H1 (cell line): ENCODE data around the gene MBD3. TPM values are rescaled to one million over a fixed set of nuclear protein-coding genes. Genes with fewer than 3 reads are reported as not detected.

Source experiments
- CTCF ChIA-PET: fragments of 300-600 bp; sonication (Branson Sonifier 250); formaldehyde crosslinking; loops from one replicate; lab custom pipeline; 2021; ENCODE audit not compliant: partially characterized antibody; lab: Charles Lee
- POLR2A ChIA-PET: fragments of 300-600 bp; sonication (Branson Sonifier 250); formaldehyde crosslinking; loops from one replicate; lab custom pipeline; 2021; ENCODE audit warnings: inconsistent platforms; ENCODE audit not compliant: partially characterized antibody; lab: Charles Lee
- DNase-seq, 2 experiments: peaks; one replicate each; pipeline versions ENCODE4 v3.0.0 to v3.0.0-alpha.2; 2010 to 2022; ENCODE audit warnings: low spot score in 2 of 2, low read depth in 1 of 2, mixed read lengths in 1 of 2
- FAIRE-seq: peaks from 2 replicates; lab custom pipeline; 2011; peaks lifted over from hg19 to GRCh38; lab: Jason Lieb, UNC
- H2AFZ ChIP-seq: 2 replicates; pipeline ENCODE4 v1.8.1; 2012; ENCODE audit warnings: low read length, inconsistent platforms
- H2AK5ac ChIP-seq: 2 replicates; pipeline ENCODE4 v1.6.1; 2013; ENCODE audit warnings: low read depth, low read length
- H2BK120ac ChIP-seq: replicated peaks from 2 replicates; pipeline ENCODE3; 2013; ENCODE audit warnings: low read depth, low read length, inconsistent platforms
- H2BK12ac ChIP-seq: 2 replicates; pipeline ENCODE4 v1.6.1; 2013; ENCODE audit warnings: low read depth, low read length
- H2BK15ac ChIP-seq: 2 replicates; pipeline ENCODE4 v1.6.1; 2013; ENCODE audit warnings: low read length
- H2BK20ac ChIP-seq: 2 replicates; pipeline ENCODE4 v1.6.1; 2013; ENCODE audit warnings: low read length
- H2BK5ac ChIP-seq: 2 replicates; pipeline ENCODE4 v1.6.1; 2013; ENCODE audit warnings: low read depth, low read length
- H3K14ac ChIP-seq: 2 replicates; pipeline ENCODE4 v1.6.1; 2013; ENCODE audit warnings: inconsistent platforms; ENCODE audit not compliant: insufficient read length
- H3K18ac ChIP-seq: 2 replicates; pipeline ENCODE4 v1.6.1; 2013; ENCODE audit warnings: low read length; ENCODE audit errors: extremely low read depth
- H3K23ac ChIP-seq: 2 replicates; pipeline ENCODE4 v1.6.1; 2013; ENCODE audit warnings: inconsistent platforms; ENCODE audit not compliant: insufficient read length
- H3K23me2 ChIP-seq: 2 replicates; pipeline ENCODE4 v1.6.1; 2013; ENCODE audit warnings: low read depth, low read length
- H3K27ac ChIP-seq: 2 replicates; pipeline ENCODE4 v1.6.1; 2011; ENCODE audit warnings: low read depth, low read length, inconsistent platforms
- H3K27me3 ChIP-seq, 4 experiments: replicated peaks in 1 of 4; 1 replicate in 1 of 4; 2 replicates in 3 of 4; pipeline versions ENCODE4 v1.6.1 to v1.8.1; 2011 to 2013; ENCODE audit warnings: low read length in 3 of 4, mild to moderate bottlenecking in 3 of 4, inconsistent platforms in 2 of 4, mixed read lengths in 2 of 4, moderate library complexity in 1 of 4; ENCODE audit not compliant: control insufficient read depth in 3 of 4, insufficient read depth in 3 of 4; ENCODE audit errors: extremely low read depth in 1 of 4
- H3K36me3 ChIP-seq, 4 experiments: 2 replicates each; pipeline versions ENCODE4 v1.6.1 to v1.8.1; 2011 to 2013; ENCODE audit warnings: mild to moderate bottlenecking in 4 of 4, low read length in 3 of 4, moderate library complexity in 2 of 4, control low read depth in 1 of 4, inconsistent platforms in 1 of 4; ENCODE audit not compliant: insufficient read depth in 4 of 4, control insufficient read depth in 2 of 4
- H3K4ac ChIP-seq: replicated peaks from 2 replicates; pipeline ENCODE3; 2013; ENCODE audit warnings: low read length, low read depth, mixed read lengths, inconsistent platforms; ENCODE audit not compliant: insufficient read length
- H3K4me1 ChIP-seq, 4 experiments: replicated peaks in 1 of 4; 1 replicate in 1 of 4; 2 replicates in 3 of 4; pipeline versions ENCODE4 v1.6.1 to v1.8.1; 2011 to 2013; ENCODE audit warnings: low read length in 3 of 4, inconsistent platforms in 2 of 4, mixed read lengths in 1 of 4; ENCODE audit not compliant: insufficient read depth in 4 of 4, control insufficient read depth in 3 of 4
- H3K4me2 ChIP-seq, 2 experiments: 2 replicates each; pipeline versions ENCODE4 v1.6.1 to v1.8.1; 2011 to 2013; ENCODE audit warnings: low read depth in 2 of 2, low read length in 2 of 2, control low read depth in 1 of 2, inconsistent platforms in 1 of 2, mild to moderate bottlenecking in 1 of 2; ENCODE audit not compliant: insufficient read depth in 1 of 2
- H3K4me3 ChIP-seq, 4 experiments: fragments of 200-600, 300-600 bp in 1 of 4; sonication (generic), shearing (Covaris generic), sonication (Bioruptor Twin) in 1 of 4; 2 replicates each; pipeline versions ENCODE4 v1.5.1 to v1.8.1; 2011 to 2016; ENCODE audit warnings: low read length in 4 of 4, low read depth in 3 of 4, control low read depth in 2 of 4, inconsistent platforms in 2 of 4, mild to moderate bottlenecking in 2 of 4, mixed read lengths in 1 of 4, moderate library complexity in 1 of 4; ENCODE audit not compliant: insufficient read depth in 2 of 4; ENCODE audit errors: extremely low read depth in 1 of 4
- H3K56ac ChIP-seq: replicated peaks from 2 replicates; pipeline ENCODE3; 2013; ENCODE audit warnings: low read depth, mild to moderate bottlenecking, mixed read lengths, low read length, inconsistent platforms; ENCODE audit not compliant: insufficient read length
- H3K79me1 ChIP-seq: 2 replicates; pipeline ENCODE4 v1.6.1; 2013; ENCODE audit warnings: low read depth, low read length, control low read depth
- H3K79me2 ChIP-seq, 2 experiments: 2 replicates each; pipeline versions ENCODE4 v1.6.1 to v1.8.1; 2012 to 2013; ENCODE audit warnings: low read length in 2 of 2, mild to moderate bottlenecking in 2 of 2, inconsistent platforms in 1 of 2; ENCODE audit not compliant: insufficient read depth in 2 of 2, control insufficient read depth in 1 of 2
- H3K9ac ChIP-seq, 4 experiments: replicated peaks in 1 of 4; 1 replicate in 1 of 4; 2 replicates in 3 of 4; pipeline versions ENCODE4 v1.6.1 to v1.8.1; 2011 to 2013; ENCODE audit warnings: low read depth in 3 of 4, low read length in 3 of 4, control low read depth in 2 of 4, mild to moderate bottlenecking in 2 of 4, moderate library complexity in 2 of 4, inconsistent platforms in 1 of 4; ENCODE audit errors: extremely low read depth in 1 of 4
- H3K9me3 ChIP-seq, 2 experiments: 2 replicates each; pipeline versions ENCODE4 v1.6.1 to v1.8.1; 2012 to 2013; ENCODE audit warnings: mild to moderate bottlenecking in 2 of 2, moderate library complexity in 2 of 2, control low read depth in 1 of 2, inconsistent platforms in 1 of 2, low read depth in 1 of 2, low read length in 1 of 2, mixed read lengths in 1 of 2; ENCODE audit not compliant: insufficient read depth in 2 of 2
- H4K20me1 ChIP-seq, 2 experiments: replicated peaks in 1 of 2; 2 replicates each; pipeline versions ENCODE3 to v1.8.1; 2011 to 2013; ENCODE audit warnings: inconsistent platforms in 2 of 2, low read length in 2 of 2, mild to moderate bottlenecking in 1 of 2; ENCODE audit not compliant: insufficient read depth in 2 of 2, control insufficient read depth in 1 of 2
- H4K5ac ChIP-seq: 2 replicates; pipeline ENCODE4 v1.6.1; 2013; ENCODE audit warnings: low read length, low read depth, mixed read lengths, inconsistent platforms; ENCODE audit not compliant: insufficient read length
- H4K8ac ChIP-seq: 2 replicates; pipeline ENCODE4 v1.8.0; 2013; ENCODE audit warnings: mild to moderate bottlenecking, moderate library complexity, low read length, inconsistent platforms; ENCODE audit not compliant: insufficient read depth; ENCODE audit errors: extremely low read depth
- H4K91ac ChIP-seq: replicated peaks from 2 replicates; pipeline ENCODE3; 2013; ENCODE audit warnings: low read length, mixed read lengths, inconsistent platforms; ENCODE audit not compliant: insufficient read length
- YY1 ChIP-seq: IDR thresholded peaks from 2 replicates; pipeline ENCODE4 v1.6.1; 2011; ENCODE audit warnings: low read depth, mild to moderate bottlenecking, low read length
- WGBS, 2 experiments: shearing (Covaris generic) in 1 of 2; methylation state at CpG; one replicate each; pipeline versions ENCODE4 v1.1.6 to v1.1.7; 2013 to 2015; ENCODE audit warnings: low lambda C conversion rate in 2 of 2, mixed read lengths in 2 of 2, inconsistent platforms in 1 of 2, low coverage in 1 of 2, missing lambda C conversion rate in 1 of 2; ENCODE audit not compliant: insufficient replicate concordance in 2 of 2, insufficient coverage in 1 of 2, insufficient read length in 1 of 2; ENCODE audit errors: extremely low coverage in 1 of 2, missing lambda C conversion rate in 1 of 2; 5-methylcytosine and 5-hydroxymethylcytosine counted together
- polyA plus RNA-seq, 7 experiments: library from polyadenylated mRNA; depleted of rRNA in 3 of 7; stranded (reverse) in 5 of 7; unstranded in 2 of 7; fragments of >200 nt in 5 of 7; fragments of 200-250 nt in 2 of 7; gene quantifications; 1 replicate in 5 of 7; 2 replicates in 1 of 7; 4 replicates in 1 of 7; pipeline versions ENCODE4 v1.2.1 to v1.2.3, GENCODE V29; 2011 to 2013; ENCODE audit warnings: missing spikeins in 2 of 7, mixed read lengths in 2 of 7
- total RNA-seq: library from RNA; stranded (reverse); fragmentation: NEBNext Ultra II Directional; extraction: Animal tissue kit (Norgen Biotek cat#: 25700); gene quantifications from 2 replicates; pipeline ENCODE4 v1.2.1, GENCODE V29; 2021

Gene MBD3
- total and polyA plus RNA-seq, 2 of the 8 experiments (the other 6 are each of a cell fraction or from before 2014, with no cell fraction given), result 88.2 to 110 TPM

DNA sequence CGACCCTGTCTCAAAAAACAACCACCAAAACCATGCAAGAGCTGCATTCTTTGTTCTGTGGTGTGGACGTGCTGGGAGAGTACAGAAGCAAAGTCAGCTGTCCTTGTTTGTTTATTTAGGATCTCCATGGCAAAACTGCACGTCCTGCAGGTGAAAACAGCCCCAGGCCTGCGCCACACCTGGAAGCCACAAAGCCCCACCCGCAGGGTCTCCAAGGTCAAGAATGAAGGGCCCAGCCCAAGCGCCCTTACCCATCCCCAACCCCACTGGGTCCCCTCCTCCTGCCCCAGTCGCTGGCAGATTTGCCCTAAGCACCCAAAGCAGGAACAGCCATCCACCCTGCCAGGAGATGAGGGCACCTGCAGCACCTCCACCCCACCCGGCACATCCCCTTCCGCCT lies 10.5 kb downstream of the MBD3 start:
- no peak for FAIRE-seq
- H3K79me1 ChIP-seq, result peaks cover 14% of the 10 kb centered on the region
- no peaks in the 10 kb centered on the region for H3K9me3 ChIP-seq
- H3K4me3 ChIP-seq, result no peak overlapping the region
- no peak overlapping the region for H3K56ac ChIP-seq
- 0 out of 2 replicates have a peak overlapping the region, but pooled peaks have one; percentile 79 for H4K8ac ChIP-seq
- no peak overlapping the region for H4K5ac ChIP-seq
- no peak overlapping the region for H2BK5ac ChIP-seq
- no peaks in the 10 kb centered on the region; a peak in 1 of 7 replicates for H3K27me3 ChIP-seq
- peaks cover 0 to 13% of the 10 kb centered on the region in 2 experiments; a peak in 2 of 4 replicates for H3K79me2 ChIP-seq
- TF ChIP-seq YY1, result no peak
- TF ChIP-seq, all 59 proteins: peak for 0
- ChIA-PET POLR2A (interaction anchor here (1.1 to 2.1 kb wide), 3 partner anchors 9 to 36 kb away, joined by 4 to 8 read pairs (median 6); no protein-coding TSS in a partner anchor), CTCF (interaction anchor here (0.9 to 3.6 kb wide), 2 partner anchors 36 to 240 kb away, joined by 3 to 14 read pairs; no protein-coding TSS in a partner anchor)
- no peak overlapping the region for H2BK12ac ChIP-seq
- no peaks in the 10 kb centered on the region for H3K4me1 ChIP-seq
- no peak overlapping the region for H3K4ac ChIP-seq
- H3K18ac ChIP-seq, result no peak overlapping the region
- no peak overlapping the region for H4K91ac ChIP-seq
- H4K20me1 ChIP-seq, result peaks cover 0 to 21% of the 10 kb centered on the region in 2 experiments
- H2BK120ac ChIP-seq, result no peak overlapping the region
- H3K9ac ChIP-seq, result no peak overlapping the region
- peaks cover 10 to 57% (median 42%) of the 10 kb centered on the region in 4 experiments; a peak in 7 of 8 replicates for H3K36me3 ChIP-seq
- H2AK5ac ChIP-seq, result no peak overlapping the region
- no peak overlapping the region for H2BK20ac ChIP-seq
- H2BK15ac ChIP-seq, result no peak overlapping the region
- no peak overlapping the region for H3K27ac ChIP-seq
- H2AFZ ChIP-seq, result no peak overlapping the region
- H3K4me2 ChIP-seq, result no peak overlapping the region
- no peak overlapping the region for H3K23ac ChIP-seq
- H3K23me2 ChIP-seq, result no peaks in the 10 kb centered on the region
- H3K14ac ChIP-seq, result no peak overlapping the region
- 89% methylated on average over 9 of the region's 9 CpGs; no CpG with 5 or more reads in 1 of the 2 experiments for WGBS, 2 experiments
- no peak for DNase-seq
